ENCODE measurements around the gene PLCB2.

PLCB2 gene

DNA sequence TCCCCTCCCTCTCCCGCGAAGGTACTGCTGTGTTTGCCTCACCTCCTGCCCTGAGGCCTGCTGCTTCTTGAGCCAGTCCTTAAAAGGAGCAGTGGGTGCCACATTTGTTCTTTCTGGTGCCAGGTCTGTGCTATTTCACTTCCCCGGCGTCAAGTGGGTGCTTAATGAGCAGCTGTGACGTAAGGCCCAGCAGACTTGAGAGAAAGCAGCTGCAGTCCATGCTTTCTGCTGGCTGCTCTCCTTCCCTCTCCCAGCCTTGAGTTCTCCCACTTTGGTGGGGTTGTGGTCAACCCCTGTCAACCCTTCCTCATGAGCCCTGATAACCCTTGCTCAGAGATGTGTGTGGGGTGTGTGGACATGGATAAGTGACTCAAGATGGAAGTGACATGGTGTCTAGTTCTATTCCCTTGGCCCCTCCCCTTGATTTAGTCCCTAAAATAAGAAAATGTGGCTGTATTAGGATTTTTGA, 22.7 kb upstream of the PLCB2 start:
- H3K9me3 ChIP-seq (ENCODE audit: severe bottlenecking) = no peaks in the 10 kb centered on the region
- H3K4me3 ChIP-seq (ENCODE audit: low read depth, low read length) = no peak overlapping the region
- H3K27me3 ChIP-seq (ENCODE audit: insufficient read depth, low read depth, severe bottlenecking) = no peaks in the 10 kb centered on the region
- no peak for DNase-seq
- no peak overlapping the region for H3K27ac ChIP-seq
- peaks cover 15% of the 10 kb centered on the region for H3K36me3 ChIP-seq
- TF ChIP-seq, protein P1, sequence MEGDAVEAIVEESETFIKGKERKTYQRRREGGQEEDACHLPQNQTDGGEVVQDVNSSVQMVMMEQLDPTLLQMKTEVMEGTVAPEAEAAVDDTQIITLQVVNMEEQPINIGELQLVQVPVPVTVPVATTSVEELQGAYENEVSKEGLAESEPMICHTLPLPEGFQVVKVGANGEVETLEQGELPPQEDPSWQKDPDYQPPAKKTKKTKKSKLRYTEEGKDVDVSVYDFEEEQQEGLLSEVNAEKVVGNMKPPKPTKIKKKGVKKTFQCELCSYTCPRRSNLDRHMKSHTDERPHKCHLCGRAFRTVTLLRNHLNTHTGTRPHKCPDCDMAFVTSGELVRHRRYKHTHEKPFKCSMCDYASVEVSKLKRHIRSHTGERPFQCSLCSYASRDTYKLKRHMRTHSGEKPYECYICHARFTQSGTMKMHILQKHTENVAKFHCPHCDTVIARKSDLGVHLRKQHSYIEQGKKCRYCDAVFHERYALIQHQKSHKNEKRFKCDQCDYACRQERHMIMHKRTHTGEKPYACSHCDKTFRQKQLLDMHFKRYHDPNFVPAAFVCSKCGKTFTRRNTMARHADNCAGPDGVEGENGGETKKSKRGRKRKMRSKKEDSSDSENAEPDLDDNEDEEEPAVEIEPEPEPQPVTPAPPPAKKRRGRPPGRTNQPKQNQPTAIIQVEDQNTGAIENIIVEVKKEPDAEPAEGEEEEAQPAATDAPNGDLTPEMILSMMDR (IDR thresholded peaks at IDR 0.05; ENCODE audit: low read depth, low read length) = no peak

- Histone ChIP-seq H3K27ac (no peak overlapping the region), H3K27me3 (ENCODE audit: insufficient read depth, low read depth, severe bottlenecking) (no peaks in the 10 kb centered on the region), H3K36me3 (peaks cover 19% of the 10 kb centered on the region), H3K4me3 (ENCODE audit: low read depth, low read length) (no peak overlapping the region), H3K9me3 (ENCODE audit: severe bottlenecking) (no peaks in the 10 kb centered on the region)
- no peak for DNase-seq
- TF ChIP-seq, protein P1 (IDR thresholded peaks at IDR 0.05; ENCODE audit: low read depth, low read length) = no peak
Observed at GRCh38 chr15:40329804-40330203, 22.1 kb upstream of the PLCB2 start.

DNA sequence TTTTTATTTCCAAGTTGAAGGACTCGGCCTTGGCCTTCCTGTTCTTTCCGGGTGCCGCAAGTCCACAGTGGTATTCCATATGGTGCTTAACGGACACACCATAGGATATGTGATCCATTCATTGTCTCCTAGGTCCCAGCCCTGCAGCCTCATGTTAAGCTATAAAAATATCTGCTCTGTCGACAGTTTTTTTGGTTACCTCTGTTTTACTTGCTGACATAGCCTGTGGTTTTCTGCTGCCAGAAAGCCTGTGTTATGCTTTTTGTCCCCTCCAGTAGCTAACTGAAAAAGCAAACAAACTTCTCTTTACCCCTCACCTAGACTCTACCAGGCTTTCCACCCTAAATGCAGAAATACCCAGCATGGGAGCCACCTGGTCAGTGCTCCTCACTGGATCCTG, 21.0 kb upstream of the PLCB2 start:
- DNase-seq = no peak
- no peak overlapping the region for H3K4me3 ChIP-seq (ENCODE audit: low read depth, low read length)
- no peak overlapping the region for H3K27ac ChIP-seq
- H3K36me3 ChIP-seq = peaks cover 19% of the 10 kb centered on the region
- TF ChIP-seq, protein P1 (IDR thresholded peaks at IDR 0.05; ENCODE audit: low read depth, low read length) = no peak
- H3K9me3 ChIP-seq (ENCODE audit: severe bottlenecking) = no peaks in the 10 kb centered on the region
- no peaks in the 10 kb centered on the region for H3K27me3 ChIP-seq (ENCODE audit: insufficient read depth, low read depth, severe bottlenecking)

GRCh38 chr15:40328176-40328575, 20.4 kb upstream of the PLCB2 start:
- Histone ChIP-seq H3K27ac (no peak overlapping the region), H3K4me3 (ENCODE audit: low read depth, low read length) (no peak overlapping the region)

DNA sequence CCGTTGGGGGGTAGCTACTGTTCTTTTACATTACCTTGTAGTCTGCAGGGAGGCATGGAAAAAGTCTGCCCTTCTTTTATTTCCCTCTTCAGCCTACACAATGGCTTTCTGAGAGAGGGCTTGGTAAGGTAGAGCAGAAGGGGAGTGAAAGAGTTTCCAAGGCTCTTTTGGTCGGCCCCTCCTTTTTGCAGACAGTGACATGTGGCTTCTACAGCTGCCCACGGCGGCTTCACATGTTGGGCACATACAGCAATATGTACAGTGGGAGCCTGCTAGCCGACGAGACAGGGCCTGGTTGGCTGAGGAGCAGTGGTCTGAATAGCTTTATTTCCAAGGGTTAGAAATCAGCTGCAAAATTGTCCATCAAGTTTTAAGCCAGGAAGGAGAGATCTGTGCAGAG, 19.7 kb upstream of the PLCB2 start:
- Histone ChIP-seq H3K36me3 (peaks cover 19% of the 10 kb centered on the region), H3K27me3 (ENCODE audit: insufficient read depth, low read depth, severe bottlenecking) (no peaks in the 10 kb centered on the region), H3K9me3 (ENCODE audit: severe bottlenecking) (no peaks in the 10 kb centered on the region), H3K4me3 (ENCODE audit: low read depth, low read length) (no peak overlapping the region), H3K27ac (no peak overlapping the region)
- no peak for DNase-seq
- TF ChIP-seq, protein P1 (IDR thresholded peaks at IDR 0.05; ENCODE audit: low read depth, low read length) = no peak

More at GRCh38 chr15:40328176-40328575, 20.4 kb upstream of the PLCB2 start:
- H3K9me3 ChIP-seq (ENCODE audit: severe bottlenecking) = no peaks in the 10 kb centered on the region
- H3K36me3 ChIP-seq = peaks cover 19% of the 10 kb centered on the region
- TF ChIP-seq, protein P1 (IDR thresholded peaks at IDR 0.05; ENCODE audit: low read depth, low read length) = no peak
- DNase-seq = no peak
- no peaks in the 10 kb centered on the region for H3K27me3 ChIP-seq (ENCODE audit: insufficient read depth, low read depth, severe bottlenecking)

DNA sequence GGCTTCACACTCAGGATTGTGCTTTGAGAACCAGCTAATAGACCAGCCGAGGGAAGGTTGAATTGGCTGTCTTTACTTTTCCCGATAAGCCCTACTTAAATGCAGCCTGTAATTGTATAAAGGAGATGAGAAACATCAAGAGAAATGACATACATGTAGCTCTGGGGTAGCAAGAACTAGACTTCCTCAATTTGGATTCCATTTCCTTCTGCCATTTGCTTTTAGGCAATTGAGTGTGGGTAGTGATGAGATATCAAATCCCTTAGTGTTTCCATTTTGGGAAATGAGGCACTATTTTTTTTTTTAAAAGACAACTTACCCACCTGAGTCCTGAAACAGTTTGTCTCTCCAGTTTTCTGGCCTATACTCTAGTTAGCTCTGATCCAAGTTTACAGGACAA, 18.0 kb upstream of the PLCB2 start:
- Histone ChIP-seq H3K27me3 (ENCODE audit: insufficient read depth, low read depth, severe bottlenecking) (no peaks in the 10 kb centered on the region), H3K36me3 (peaks cover 19% of the 10 kb centered on the region), H3K4me3 (ENCODE audit: low read depth, low read length) (no peak overlapping the region), H3K9me3 (ENCODE audit: severe bottlenecking) (no peaks in the 10 kb centered on the region), H3K27ac (no peak overlapping the region)
- no peak for DNase-seq
- TF ChIP-seq, protein P1 (IDR thresholded peaks at IDR 0.05; ENCODE audit: low read depth, low read length) = no peak
